ENCODE results near the gene MDN1.

Gene MDN1

DNA sequence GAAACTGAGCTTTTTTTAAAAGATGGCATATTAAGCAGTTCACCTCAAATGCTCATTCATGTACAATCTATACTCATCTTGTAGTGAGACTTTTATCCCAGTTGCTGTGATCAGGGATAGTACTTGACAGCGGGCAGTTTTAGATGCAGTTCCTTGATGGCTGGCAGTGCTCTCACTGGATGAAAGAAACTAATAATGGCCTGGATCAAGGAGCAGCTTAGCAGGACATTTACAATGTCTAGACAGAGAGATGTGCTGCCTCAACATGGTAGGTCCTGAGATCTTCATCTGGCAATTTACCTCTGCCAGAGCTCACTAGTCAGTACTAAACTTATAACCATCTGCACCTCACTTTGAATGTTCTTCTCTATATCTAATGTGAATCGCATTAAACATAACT is 134.3 kb downstream of the MDN1 start:
- no peak overlapping the region for H3K14ac ChIP-seq (ENCODE audit: low read length)
- H2BK12ac ChIP-seq (ENCODE audit: low read length) = no peak overlapping the region
- no peaks in the 10 kb centered on the region for H3K9me3 ChIP-seq (ENCODE audit: insufficient read depth, low read depth, low read length)
- H3K4ac ChIP-seq (ENCODE audit: low read depth, low read length) = no peak overlapping the region
- no peak overlapping the region for H3K4me2 ChIP-seq (ENCODE audit: low read length)
- no peaks in the 10 kb centered on the region for H3K27me3 ChIP-seq (ENCODE audit: insufficient read depth, low read length)
- H3K36me3 ChIP-seq (ENCODE audit: control insufficient read depth in 1 of 2, insufficient read depth in 2 of 2, low read length in 2 of 2) = peaks cover 25 to 48% of the 10 kb centered on the region in 2 experiments
- no peaks in the 10 kb centered on the region for H3K79me1 ChIP-seq (ENCODE audit: low read length)
- H4K12ac ChIP-seq (ENCODE audit: low read depth, low read length) = no peak overlapping the region
- H4K8ac ChIP-seq (ENCODE audit: low read depth, low read length) = no peak overlapping the region
- H2AK5ac ChIP-seq (ENCODE audit: low read length) = no peak overlapping the region
- no peak overlapping the region for H3K9ac ChIP-seq (ENCODE audit: low read length)
- no peaks in the 10 kb centered on the region for H3K4me1 ChIP-seq (ENCODE audit: control insufficient read depth in 1 of 2, insufficient read depth in 2 of 2, low read length in 2 of 2)
- H2BK120ac ChIP-seq (ENCODE audit: insufficient read depth, low read length, poor library complexity) = no peak overlapping the region
- no peak overlapping the region for H3K18ac ChIP-seq (ENCODE audit: low read length)
- no peak for DNase-seq
- H2BK5ac ChIP-seq (ENCODE audit: low read depth, low read length, poor library complexity) = no peak overlapping the region
- no peak overlapping the region for H3K23ac ChIP-seq (ENCODE audit: low read length)
- no peak overlapping the region for H3K4me3 ChIP-seq (ENCODE audit: low read depth, low read length)
- H2AFZ ChIP-seq (ENCODE audit: insufficient read depth, low read length, poor library complexity) = no peak overlapping the region
- no CpG with 5 or more reads among the region's 2 CpGs for WGBS (ENCODE audit: extremely low coverage, insufficient coverage, insufficient read length)
- H3K79me2 ChIP-seq (ENCODE audit: control insufficient read depth, insufficient read depth, low read length, poor library complexity) = no peaks in the 10 kb centered on the region
- no peak overlapping the region for H4K91ac ChIP-seq (ENCODE audit: low read depth, low read length)
- no peak overlapping the region for H3K27ac ChIP-seq (ENCODE audit: low read depth, low read length)

DNA sequence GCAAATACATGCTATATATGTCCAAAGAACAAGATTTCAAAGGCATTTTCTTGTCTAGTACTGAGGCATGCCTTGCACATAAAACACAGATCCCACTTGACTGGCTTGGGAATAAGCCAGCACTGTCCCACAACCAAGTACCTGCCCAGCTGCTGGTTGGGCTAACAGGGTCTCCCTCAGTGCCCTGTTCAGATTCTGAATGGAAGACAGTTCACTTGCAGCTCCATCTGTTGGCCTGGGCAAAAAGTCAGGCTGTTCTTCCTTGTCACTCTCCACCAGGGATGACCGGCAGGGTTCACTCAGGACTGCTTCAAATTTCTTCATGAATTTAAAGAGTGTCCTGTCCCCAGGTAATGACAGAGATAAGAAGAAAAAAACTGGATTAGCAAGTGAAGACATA is 136.6 kb downstream of the MDN1 start:
- Histone ChIP-seq H2AFZ (ENCODE audit: insufficient read depth, low read length, poor library complexity) (no peak overlapping the region), H2AK5ac (ENCODE audit: low read length) (no peak overlapping the region), H2BK5ac (ENCODE audit: low read depth, low read length, poor library complexity) (no peak overlapping the region), H3K9ac (ENCODE audit: low read length) (no peak overlapping the region), H2BK12ac (ENCODE audit: low read length) (no peak overlapping the region), H2BK120ac (ENCODE audit: insufficient read depth, low read length, poor library complexity) (no peak overlapping the region), H3K4me3 (ENCODE audit: low read depth, low read length) (no peak overlapping the region), H3K4ac (ENCODE audit: low read depth, low read length) (no peak overlapping the region), H3K4me1 (ENCODE audit: control insufficient read depth in 1 of 2, insufficient read depth in 2 of 2, low read length in 2 of 2) (no peaks in the 10 kb centered on the region), H3K36me3 (ENCODE audit: control insufficient read depth in 1 of 2, insufficient read depth in 2 of 2, low read length in 2 of 2) (peaks cover 25 to 54% of the 10 kb centered on the region in 2 experiments), H4K8ac (ENCODE audit: low read depth, low read length) (no peak overlapping the region), H3K79me2 (ENCODE audit: control insufficient read depth, insufficient read depth, low read length, poor library complexity) (no peaks in the 10 kb centered on the region), H3K27me3 (ENCODE audit: insufficient read depth, low read length) (no peaks in the 10 kb centered on the region), H3K4me2 (ENCODE audit: low read length) (no peak overlapping the region), H3K23ac (ENCODE audit: low read length) (no peak overlapping the region), H4K91ac (ENCODE audit: low read depth, low read length) (no peak overlapping the region), H3K14ac (ENCODE audit: low read length) (no peak overlapping the region), H3K79me1 (ENCODE audit: low read length) (no peaks in the 10 kb centered on the region), H3K27ac (ENCODE audit: low read depth, low read length) (no peak overlapping the region), H3K9me3 (ENCODE audit: insufficient read depth, low read depth, low read length) (no peaks in the 10 kb centered on the region), H3K18ac (ENCODE audit: low read length) (no peak overlapping the region), H4K12ac (ENCODE audit: low read depth, low read length) (no peak overlapping the region)
- no CpG with 5 or more reads among the region's 1 CpG for WGBS (ENCODE audit: extremely low coverage, insufficient coverage, insufficient read length)
- peak in 1 of 2 donors; percentile 19 for DNase-seq

DNA sequence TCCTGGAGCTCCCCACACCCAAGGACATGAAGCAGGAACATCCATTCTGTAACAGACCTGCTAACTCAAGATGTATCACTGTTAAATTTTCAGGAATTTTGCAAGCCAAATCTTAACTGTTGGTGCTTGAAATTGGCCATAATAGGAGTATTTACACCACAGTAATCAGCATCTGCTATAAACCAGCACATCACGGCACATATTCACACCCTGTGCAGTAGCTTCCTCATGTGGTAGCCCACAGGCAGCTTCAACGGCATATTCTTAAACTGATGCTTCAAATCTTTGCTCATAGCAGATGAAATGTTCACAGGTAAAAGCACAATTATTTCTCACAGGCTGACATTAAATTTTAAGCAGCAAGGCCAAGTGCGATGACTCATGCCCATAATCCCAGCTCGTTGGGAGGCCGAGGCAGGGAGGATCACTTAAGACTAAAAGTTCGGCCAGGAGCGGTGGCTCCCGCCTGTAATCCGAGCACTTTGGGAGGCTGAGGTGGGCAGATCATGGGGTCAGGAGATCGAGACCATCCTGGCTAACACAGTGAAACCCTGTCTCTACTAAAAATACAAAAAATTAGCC is 137.5 kb downstream of the MDN1 start:
- Histone ChIP-seq H4K91ac (ENCODE audit: low read depth, low read length) (no peak overlapping the region), H3K27ac (ENCODE audit: low read depth, low read length) (no peak overlapping the region), H2BK120ac (ENCODE audit: insufficient read depth, low read length, poor library complexity) (no peak overlapping the region), H4K12ac (ENCODE audit: low read depth, low read length) (no peak overlapping the region), H3K14ac (ENCODE audit: low read length) (no peak overlapping the region), H2BK5ac (ENCODE audit: low read depth, low read length, poor library complexity) (no peak overlapping the region), H3K27me3 (ENCODE audit: insufficient read depth, low read length) (no peaks in the 10 kb centered on the region), H3K4ac (ENCODE audit: low read depth, low read length) (no peak overlapping the region), H2AFZ (ENCODE audit: insufficient read depth, low read length, poor library complexity) (no peak overlapping the region), H3K9me3 (ENCODE audit: insufficient read depth, low read depth, low read length) (no peaks in the 10 kb centered on the region), H3K79me2 (ENCODE audit: control insufficient read depth, insufficient read depth, low read length, poor library complexity) (no peaks in the 10 kb centered on the region), H4K8ac (ENCODE audit: low read depth, low read length) (no peak overlapping the region), H2AK5ac (ENCODE audit: low read length) (no peak overlapping the region), H3K4me3 (ENCODE audit: low read depth, low read length) (no peak overlapping the region), H3K36me3 (ENCODE audit: control insufficient read depth in 1 of 2, insufficient read depth in 2 of 2, low read length in 2 of 2) (peaks cover 28 to 55% of the 10 kb centered on the region in 2 experiments), H3K4me2 (ENCODE audit: low read length) (no peak overlapping the region), H3K4me1 (ENCODE audit: control insufficient read depth in 1 of 2, insufficient read depth in 2 of 2, low read length in 2 of 2) (no peaks in the 10 kb centered on the region), H3K9ac (ENCODE audit: low read length) (no peak overlapping the region), H3K79me1 (ENCODE audit: low read length) (no peaks in the 10 kb centered on the region), H3K18ac (ENCODE audit: low read length) (no peak overlapping the region), H3K23ac (ENCODE audit: low read length) (no peak overlapping the region), H2BK12ac (ENCODE audit: low read length) (no peak overlapping the region)
- no peak for DNase-seq
- WGBS (ENCODE audit: extremely low coverage, insufficient coverage, insufficient read length) = no CpG with 5 or more reads among the region's 10 CpGs

DNA sequence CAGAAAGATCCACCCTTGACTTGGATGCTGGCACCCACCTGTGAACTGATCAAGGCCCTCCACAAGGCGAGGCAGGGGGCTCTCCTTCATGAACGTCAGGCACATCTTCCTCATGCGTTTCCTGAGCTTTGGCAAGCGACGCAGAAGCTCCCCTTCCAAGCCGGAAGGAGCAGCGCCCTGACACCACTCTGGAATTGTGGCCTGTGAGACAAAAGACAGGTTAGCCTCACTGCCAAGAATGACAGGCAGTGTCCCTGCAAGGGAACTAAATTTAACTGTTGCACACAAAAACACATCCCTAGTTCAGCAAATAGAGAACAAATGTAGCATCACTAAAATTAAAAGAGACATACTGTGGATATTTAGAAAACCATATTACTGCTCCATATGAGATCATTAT is 139.0 kb downstream of the MDN1 start:
- no peak overlapping the region for H3K27ac ChIP-seq (ENCODE audit: low read depth, low read length)
- H3K79me2 ChIP-seq (ENCODE audit: control insufficient read depth, insufficient read depth, low read length, poor library complexity) = no peaks in the 10 kb centered on the region
- no peak overlapping the region for H3K18ac ChIP-seq (ENCODE audit: low read length)
- no peak overlapping the region for H4K12ac ChIP-seq (ENCODE audit: low read depth, low read length)
- no peak overlapping the region for H3K4ac ChIP-seq (ENCODE audit: low read depth, low read length)
- H3K4me1 ChIP-seq (ENCODE audit: control insufficient read depth in 1 of 2, insufficient read depth in 2 of 2, low read length in 2 of 2) = no peaks in the 10 kb centered on the region
- H3K27me3 ChIP-seq (ENCODE audit: insufficient read depth, low read length) = no peaks in the 10 kb centered on the region
- no peak overlapping the region for H3K4me3 ChIP-seq (ENCODE audit: low read depth, low read length)
- H4K8ac ChIP-seq (ENCODE audit: low read depth, low read length) = no peak overlapping the region
- H3K14ac ChIP-seq (ENCODE audit: low read length) = no peak overlapping the region
- no peak overlapping the region for H2BK120ac ChIP-seq (ENCODE audit: insufficient read depth, low read length, poor library complexity)
- no peaks in the 10 kb centered on the region for H3K79me1 ChIP-seq (ENCODE audit: low read length)
- H3K9me3 ChIP-seq (ENCODE audit: insufficient read depth, low read depth, low read length) = no peaks in the 10 kb centered on the region
- no peak overlapping the region for H3K23ac ChIP-seq (ENCODE audit: low read length)
- no peak overlapping the region for H2BK5ac ChIP-seq (ENCODE audit: low read depth, low read length, poor library complexity)
- peaks cover 24 to 52% of the 10 kb centered on the region in 2 experiments for H3K36me3 ChIP-seq (ENCODE audit: control insufficient read depth in 1 of 2, insufficient read depth in 2 of 2, low read length in 2 of 2)
- WGBS (ENCODE audit: extremely low coverage, insufficient coverage, insufficient read length) = no CpG with 5 or more reads among the region's 7 CpGs
- no peak overlapping the region for H2BK12ac ChIP-seq (ENCODE audit: low read length)
- no peak overlapping the region for H3K9ac ChIP-seq (ENCODE audit: low read length)
- no peak for DNase-seq
- H2AFZ ChIP-seq (ENCODE audit: insufficient read depth, low read length, poor library complexity) = no peak overlapping the region
- H3K4me2 ChIP-seq (ENCODE audit: low read length) = no peak overlapping the region
- H2AK5ac ChIP-seq (ENCODE audit: low read length) = no peak overlapping the region
- H4K91ac ChIP-seq (ENCODE audit: low read depth, low read length) = no peak overlapping the region

Data from trophoblast cell (in vitro differentiated cells and primary cell).